DOHH2 (cell line): ENCODE measurements around the gene ANTKMT.
A peak's percentile ranks its signal among the peaks of the same experiment; 100 is the strongest.

Experiments
- EZH2phosphoT487 ChIP-seq: fragments of 200-600 bp; sonication (generic); IDR thresholded peaks from 2 replicates; pipeline ENCODE4 v1.6.1; 2017; ENCODE audit warnings: borderline replicate concordance, mild to moderate bottlenecking, antibody characterized with exemption, low read length, moderate library complexity, mixed read lengths
- TF ChIP-seq, protein P1 (sequence below): fragments of 200-600 bp; sonication (generic); IDR thresholded peaks from one replicate; pipeline ENCODE4 v1.5.1; 2014; ENCODE audit warnings: antibody characterized with exemption, mild to moderate bottlenecking, low read depth, low read length; ENCODE audit not compliant: poor library complexity, severe bottlenecking

DNA sequence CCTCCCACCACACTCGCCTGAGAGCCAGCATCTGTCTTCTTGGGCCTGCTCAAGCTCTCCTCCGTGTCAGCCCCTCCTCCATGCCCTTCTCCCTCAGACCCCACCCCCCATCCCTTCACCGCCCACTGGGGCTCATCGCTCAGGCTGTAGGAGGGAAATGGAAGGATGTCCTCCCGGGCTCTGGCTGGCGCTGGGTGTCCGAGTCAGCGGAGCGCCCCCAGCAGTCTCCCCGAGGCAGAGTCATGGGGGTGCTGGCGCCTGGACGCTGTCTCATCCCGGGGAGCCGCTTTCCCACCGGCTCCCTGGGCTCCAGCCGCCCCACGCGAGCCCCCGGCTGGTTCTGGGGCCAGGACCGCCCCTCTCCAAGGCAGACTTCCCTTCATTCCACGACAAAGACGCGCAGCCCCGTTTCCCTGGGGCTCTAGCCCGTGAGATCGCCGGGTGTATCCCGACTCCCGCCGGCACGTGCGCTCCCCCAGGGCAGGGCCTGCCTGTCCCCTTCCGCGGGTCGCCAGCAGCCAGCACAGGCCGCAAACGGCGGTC lies 428 bp upstream of the ANTKMT start:
- TF ChIP-seq, protein P1, sequence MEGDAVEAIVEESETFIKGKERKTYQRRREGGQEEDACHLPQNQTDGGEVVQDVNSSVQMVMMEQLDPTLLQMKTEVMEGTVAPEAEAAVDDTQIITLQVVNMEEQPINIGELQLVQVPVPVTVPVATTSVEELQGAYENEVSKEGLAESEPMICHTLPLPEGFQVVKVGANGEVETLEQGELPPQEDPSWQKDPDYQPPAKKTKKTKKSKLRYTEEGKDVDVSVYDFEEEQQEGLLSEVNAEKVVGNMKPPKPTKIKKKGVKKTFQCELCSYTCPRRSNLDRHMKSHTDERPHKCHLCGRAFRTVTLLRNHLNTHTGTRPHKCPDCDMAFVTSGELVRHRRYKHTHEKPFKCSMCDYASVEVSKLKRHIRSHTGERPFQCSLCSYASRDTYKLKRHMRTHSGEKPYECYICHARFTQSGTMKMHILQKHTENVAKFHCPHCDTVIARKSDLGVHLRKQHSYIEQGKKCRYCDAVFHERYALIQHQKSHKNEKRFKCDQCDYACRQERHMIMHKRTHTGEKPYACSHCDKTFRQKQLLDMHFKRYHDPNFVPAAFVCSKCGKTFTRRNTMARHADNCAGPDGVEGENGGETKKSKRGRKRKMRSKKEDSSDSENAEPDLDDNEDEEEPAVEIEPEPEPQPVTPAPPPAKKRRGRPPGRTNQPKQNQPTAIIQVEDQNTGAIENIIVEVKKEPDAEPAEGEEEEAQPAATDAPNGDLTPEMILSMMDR, result peak; percentile 56
- TF ChIP-seq EZH2phosphoT487, result no peak
